NK-92 (cell line): Measurements from ENCODE around the gene KNOP1.

Source experiments
- DNase-seq: peaks from one replicate; lab custom pipeline; 2025; ENCODE audit not compliant: unreplicated experiment; lab: John Stamatoyannopoulos, UW

Gene KNOP1

DNA sequence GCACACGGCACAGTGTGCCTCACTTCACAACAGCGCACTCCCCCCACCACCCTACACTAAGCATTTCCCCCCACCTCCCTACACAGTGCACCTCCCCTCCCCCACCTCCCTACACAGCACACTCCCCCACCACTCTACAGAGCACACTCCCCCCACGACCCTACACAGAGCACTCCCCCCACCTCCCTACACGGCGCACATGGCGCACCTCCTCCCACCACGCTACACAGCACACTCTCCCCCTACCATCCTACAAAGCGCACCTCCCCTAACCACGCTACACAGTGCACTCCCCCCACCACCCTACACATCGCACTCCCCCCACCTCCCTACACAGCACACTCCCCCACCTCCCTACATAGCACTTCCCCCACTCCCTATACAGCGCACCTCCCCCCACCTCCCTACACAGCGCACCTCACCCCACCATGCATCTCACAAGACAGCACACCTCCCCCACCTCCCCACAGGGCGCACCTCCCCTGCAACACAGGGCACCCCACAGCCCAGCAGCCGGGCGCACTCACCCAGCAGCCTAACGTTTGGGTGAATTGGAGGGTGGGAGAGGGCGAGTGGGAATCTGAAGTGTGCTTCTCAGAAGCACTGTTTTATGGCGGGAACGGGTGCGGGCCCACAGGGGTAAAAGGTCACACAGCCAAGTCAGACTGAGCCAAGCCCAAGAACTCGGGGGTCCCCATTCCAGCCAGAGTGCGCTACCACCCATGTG, 10.3 kb downstream of the KNOP1 start:
- DNase-seq = no peak

DNA sequence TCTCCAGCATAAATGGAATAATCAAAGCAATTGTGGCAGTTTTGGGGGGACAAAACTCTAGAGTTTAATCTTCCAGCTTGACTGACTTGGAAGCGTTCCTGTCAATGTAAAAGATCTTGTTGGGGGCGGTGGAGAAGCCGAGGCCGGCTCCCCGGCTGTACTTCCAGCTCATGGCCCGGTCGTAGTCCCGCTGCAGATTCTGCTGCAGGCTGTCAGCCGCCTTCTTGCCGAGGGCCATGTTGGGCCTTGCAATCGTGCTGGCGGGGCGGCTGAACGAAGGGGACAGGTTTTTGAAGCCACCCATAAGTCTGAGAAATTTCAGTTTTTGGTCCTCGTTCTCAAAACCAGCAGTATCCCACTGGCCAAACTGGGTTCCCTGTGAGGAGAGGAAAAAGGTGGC, 11.2 kb downstream of the KNOP1 start:
- DNase-seq = no peak

DNA sequence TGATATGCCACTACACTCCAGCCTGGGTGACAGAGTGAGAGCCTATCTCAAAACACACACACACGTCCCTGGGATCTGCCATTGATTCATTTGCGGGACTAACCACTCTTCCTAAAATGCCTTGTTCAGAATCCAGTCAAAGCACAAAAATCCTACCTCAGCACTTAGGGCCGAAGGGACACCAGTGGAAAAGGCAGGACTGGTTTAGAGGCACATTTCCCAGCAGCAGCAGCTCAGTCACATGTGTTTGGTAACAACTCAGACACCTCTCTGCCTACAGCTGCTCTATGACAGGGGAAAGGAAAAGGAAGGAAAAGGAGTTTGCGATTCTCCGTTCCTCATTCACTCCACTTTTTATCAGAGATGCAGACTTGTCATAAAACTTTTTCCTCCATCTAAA, 12.2 kb downstream of the KNOP1 start:
- no peak for DNase-seq

DNA sequence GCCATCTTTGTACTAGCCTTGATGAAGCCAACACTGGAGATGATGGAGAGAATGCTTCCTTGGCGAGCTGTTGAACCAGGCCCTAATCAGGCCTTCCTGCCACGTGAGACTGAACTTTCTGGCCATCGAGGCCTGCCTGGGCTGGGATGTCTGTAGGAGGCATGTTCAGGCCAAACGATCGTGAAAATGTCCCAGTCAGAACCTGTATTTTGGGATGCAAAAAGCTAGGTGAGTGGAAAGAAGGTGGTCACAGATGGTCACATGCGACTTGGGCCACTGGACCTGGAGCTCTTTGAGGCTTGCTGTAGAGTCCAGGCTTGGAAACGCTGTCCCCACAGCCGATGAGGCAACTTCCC, 12.9 kb downstream of the KNOP1 start:
- no peak for DNase-seq

DNA sequence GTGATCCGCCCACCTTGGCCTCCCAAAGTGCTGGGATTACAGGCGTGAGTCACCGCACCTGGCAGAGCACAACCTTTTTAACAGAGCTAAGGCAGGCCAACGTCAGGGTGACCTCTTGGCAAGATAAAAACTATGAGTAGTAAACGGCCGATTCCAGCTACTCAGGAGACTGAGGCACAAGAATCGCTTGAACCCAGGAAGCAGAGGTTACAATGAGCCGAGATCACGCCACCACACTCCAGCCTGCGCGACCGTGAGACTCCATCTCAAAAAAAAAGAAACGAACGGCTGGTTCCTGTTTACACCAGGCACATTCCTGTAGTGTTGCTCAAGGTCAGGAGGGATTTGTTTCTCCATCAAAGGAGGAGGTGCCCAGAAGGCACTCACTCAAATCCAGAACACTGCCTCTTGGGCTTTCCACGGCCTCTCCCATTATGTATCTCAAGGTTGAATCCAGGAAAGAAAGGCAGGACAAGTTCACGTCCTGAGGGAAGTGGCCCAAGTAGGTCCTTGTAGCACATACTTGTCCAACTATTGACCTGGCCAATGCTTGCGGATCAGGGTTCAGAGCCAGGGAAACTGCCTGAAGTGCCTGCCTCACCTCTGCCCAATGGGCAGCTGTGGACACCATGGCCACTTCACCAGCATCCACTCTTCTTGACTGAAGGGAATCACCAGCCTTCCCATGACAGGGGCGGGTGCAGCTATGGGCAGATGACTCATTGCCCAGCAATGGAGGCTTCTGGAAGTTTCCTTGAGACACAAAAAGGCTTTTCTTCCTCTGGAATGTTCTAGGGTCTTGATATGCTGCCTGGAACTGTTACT, 13.5 kb downstream of the KNOP1 start:
- DNase-seq = no peak

DNA sequence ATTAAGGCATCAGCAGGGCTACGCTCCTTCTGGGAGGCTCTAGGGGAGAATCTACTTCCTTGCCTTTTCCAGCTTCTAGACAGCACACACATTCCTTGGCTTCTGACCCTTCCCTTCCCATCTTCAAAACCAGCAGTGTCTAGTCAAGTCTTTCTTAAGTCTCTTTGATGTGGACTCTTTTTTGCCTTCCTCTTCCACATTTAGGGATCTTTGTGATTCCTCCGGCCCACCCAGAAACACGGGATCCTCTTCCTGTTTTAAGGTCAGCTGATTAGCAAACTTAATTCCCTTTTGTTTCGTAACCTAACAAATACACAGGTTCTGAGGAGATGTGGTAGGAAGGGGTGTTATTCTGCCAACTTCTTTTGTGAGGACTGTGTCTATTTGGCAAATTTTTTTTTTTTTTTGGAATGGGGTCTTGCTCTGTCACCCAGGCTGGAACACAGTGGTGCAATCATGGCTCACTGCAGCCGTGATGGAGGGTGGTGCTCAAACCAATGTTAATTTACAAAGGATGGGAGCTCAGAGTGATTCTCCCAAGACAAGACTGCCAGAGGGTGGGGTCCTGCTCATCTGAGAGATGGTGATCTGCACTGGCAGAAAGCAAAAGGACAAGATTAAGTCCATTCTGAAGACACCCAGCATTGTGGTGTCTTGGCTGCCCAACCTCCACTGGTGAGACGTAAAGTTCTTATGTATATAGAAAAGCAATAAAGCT, 14.7 kb downstream of the KNOP1 start:
- DNase-seq = no peak

DNA sequence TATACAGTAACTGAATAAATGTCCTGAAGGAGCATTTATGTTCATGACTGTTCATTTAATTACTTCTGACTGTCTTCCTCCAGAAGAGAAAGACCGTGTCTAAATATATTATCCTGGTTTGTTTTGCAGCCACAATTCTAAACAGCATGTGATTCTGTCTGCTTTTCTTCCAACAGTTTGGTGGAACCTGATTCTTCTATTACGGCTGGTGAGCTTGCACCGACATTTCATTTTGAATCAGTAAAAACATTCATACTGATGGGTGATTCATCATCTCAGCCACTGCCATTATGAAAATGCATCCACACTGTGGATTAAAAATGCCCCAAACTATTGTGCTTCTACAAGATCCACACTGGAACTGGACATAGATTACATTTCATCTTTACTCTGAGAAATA, 16.9 kb downstream of the KNOP1 start:
- no peak for DNase-seq

DNA sequence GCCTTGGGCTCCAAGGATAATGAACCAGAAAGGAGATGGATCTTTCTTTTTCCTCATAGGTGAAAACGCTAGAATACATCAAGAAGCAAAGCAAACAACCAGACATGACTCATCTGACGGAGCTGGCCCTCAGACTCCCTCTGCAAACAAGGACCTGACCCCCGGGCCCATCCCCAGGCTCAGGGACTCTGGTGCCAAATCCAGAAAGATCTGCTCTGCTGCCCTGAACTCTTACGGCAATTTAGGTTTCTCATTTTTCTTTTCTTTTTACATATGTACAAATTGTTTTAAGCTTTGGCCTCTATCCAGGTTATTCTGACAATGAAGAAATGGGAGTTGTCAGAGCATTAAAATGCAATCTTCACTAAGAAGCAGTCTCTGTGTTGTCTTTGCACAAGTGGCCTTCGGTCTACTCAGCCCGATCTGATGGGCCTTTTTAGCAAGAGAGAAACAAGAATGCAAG, 17.7 kb downstream of the KNOP1 start:
- DNase-seq = no peak

DNA sequence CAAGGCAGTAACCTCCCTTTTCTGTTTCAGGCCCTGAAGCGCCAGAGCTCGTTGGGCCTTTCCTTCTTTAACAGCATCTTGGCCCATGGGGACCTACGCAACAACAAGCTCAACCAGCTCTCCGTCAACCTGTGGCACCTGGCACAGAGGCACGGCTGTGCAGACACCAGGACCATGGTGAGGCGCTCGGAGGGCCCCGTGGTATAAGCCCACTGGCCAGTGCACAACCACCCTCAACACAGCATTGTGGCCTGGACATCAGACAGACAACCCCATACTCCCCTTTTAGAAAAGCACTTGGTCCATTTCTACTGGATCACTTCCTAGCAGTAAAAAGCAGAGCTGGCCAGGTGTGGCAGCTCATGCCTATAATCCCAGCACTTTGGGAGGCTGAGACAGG, 18.6 kb downstream of the KNOP1 start:
- DNase-seq = no peak

DNA sequence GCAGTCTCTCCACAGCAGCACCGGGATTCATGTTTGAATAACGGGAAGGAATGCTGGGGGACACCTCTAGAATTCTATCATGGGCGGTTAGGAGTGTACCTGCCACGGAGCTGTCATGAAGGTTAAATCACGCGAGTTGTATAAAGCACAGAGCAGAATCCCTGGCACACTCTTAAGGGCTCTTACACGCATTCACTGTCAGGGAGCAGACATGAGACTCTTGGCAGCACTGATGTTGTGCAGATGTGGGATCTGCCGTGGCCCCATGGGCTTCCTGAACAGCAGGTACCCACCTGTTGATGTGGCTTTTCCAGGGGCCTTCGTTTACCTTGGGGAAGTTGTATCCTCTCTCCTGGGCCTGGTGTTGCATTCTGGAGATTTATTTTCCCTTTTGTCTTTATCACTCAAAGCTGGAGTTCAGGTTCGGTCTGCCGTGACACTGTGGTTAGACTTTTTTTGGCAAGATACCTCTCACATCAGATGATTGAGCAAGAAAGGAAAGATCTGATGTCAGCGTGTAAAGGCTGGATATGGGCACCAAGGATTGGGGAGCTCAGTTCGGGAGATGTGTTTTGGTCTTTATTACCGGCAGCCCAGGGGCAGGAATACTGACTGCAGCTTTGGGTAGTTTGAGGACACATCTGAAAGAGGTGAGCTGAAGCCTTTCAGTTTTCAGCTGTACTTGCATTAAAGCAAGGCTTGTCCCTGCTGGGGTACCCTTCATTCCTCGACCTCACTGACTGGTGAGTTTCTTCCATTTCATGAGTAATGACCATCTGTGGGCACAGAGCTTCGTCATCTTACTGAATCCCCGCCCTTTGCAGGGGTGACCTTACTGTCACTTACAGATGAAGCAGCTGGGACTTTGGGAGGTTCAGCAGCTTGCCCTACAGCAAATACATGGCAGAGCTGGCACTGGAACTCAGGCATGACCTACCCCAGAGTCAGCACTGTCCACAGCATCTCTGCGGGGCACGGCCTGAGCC, 19.3 kb downstream of the KNOP1 start:
- DNase-seq = no peak

DNA sequence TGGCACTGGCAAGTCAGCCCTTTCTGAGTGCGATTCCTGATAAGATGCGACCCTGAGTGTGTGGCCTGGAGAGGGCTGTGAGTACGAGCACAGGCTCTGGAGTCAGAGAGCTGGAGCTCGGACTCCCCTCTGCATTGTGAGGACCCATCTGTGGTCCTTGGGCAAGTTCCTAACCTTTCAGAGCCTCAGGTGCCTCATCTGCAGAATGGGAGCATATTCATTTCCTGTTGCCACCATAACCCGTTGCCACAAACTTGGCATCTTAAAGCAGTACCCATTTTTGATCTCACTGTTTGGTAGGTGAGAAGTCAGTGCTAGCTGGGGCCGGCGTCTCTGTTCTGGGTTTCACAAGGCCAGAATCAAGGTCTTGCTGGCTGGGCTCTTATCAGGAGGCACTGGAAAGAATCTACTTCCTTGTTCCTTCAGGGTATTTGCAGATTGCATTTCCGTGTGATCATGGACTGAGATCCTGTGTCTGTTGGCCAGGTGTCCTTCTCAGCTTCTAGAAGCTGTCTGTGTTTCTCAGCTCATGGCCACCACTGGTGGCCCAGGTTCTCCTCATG, 20.2 kb downstream of the KNOP1 start:
- DNase-seq = no peak

DNA sequence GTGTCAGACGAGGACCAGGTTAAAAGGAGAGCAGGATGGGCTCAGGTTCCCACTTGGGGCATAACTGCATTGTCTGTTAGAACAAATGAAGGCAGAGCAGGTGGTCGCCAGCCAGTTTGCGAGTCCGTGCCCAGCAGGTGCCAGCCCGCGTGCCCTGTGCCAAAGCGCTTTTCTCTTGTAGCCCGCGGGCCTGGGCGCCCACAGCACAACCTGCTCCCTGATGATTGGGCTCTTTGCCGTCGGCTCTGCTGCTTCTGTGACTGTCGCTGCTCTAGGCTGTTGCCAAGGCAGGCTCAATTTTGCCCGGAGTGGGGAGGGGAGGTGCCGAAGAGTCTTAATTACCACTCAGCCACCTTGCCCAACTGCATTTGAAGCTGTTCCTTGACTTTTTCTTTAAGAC, 21.1 kb downstream of the KNOP1 start:
- no peak for DNase-seq

DNA sequence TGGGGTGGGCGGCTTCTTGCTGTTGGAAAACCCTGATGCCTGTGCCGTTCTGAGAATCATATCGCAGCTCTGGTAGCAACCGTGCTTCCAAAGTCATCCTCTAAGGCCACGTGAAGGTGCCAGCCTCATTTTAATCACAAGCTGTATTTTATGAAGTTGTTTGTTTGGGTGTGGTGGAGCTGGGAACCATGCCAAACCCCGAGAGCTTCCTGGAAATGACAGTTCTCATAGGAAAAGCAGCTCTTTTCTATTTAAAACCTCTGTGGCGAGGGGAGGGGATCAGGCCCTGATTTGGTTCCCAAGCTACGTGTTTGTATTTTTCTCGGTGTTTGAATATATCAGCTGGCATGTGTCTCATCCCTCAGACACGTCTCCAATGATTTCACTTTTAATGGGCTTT, 21.7 kb downstream of the KNOP1 start:
- no peak for DNase-seq

DNA sequence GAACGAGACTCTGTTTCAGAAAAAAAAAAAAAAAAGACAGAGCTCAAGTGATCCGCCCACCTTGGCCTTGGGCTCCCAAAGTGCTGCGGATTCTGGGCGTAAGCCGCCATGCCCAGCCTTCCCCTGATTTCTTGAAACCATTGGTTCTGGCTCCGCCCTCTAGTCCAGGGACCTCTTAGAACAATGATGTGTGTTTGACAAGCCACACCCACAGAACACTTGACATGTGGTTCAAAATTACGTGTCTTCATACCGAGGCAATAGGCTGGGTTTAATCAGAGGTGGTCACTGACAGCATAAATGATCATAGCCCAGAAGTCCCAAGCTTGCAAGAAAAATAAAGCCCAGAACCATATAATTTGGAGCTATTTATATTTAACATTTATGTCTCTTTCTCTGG, 23.0 kb downstream of the KNOP1 start:
- DNase-seq = no peak

DNA sequence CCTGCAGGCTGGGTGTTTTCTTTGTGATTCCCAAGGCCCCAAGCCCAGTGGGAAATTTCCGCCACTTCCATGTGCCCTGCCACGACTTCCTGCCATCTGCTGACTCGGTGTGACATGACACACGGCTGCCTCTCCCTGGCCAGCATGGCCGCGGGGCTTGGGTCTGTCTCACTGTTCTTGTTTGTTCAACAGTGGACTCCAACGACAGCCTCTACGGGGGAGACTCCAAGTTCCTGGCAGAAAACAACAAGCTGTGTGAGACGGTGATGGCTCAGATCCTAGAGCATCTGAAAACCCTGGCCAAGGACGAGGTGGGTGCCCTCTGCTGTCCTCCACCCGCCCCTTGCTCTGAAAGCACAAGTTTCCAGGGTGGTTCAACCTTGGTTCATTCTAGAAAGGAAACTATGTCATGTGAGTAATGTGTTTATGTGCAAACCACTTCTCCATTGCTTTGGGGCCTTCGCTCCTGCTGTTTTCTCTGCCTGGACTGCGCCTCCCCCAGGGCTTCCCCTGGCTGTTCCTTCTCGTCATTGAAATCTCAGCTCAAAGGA, 26.8 kb downstream of the KNOP1 start:
- no peak for DNase-seq

DNA sequence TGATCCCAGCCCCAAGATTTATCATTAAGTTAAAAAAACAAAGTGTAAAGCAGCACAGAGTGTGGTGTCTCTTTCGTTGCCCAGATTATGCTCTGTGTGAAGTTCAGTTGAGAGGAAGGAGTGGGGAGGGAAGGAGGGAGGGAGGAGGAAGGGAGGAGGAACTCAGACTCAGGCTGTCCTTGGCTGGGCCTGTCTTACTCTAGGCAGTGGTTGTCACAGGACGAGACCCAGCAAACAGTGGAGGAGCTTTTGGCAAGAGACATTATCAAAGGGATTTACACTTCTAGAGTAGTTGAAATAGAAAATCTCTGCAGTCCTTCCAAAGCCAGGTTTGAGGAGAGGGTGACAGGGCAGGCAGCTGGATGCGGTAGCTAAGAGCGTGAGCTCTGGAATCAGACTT, 27.8 kb downstream of the KNOP1 start:
- no peak for DNase-seq

DNA sequence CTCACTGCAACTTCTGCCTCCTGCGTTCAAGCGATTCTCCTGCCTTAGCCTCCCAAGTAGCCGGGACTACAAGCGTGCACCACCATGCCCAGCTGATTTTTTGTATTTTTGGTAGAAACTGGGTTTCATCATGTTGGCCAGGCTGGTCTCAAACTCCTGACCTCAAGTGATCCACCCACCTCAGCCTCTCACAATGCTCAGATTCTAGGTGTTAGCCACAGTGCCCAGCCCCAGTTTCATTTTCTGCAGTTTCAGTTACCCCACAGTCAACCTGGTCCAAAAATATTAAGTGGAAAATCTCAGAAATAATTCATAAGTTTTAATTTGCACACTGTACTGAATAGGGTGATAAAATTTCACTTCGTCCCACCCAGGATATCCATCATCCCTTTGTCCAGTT, 28.7 kb downstream of the KNOP1 start:
- DNase-seq = no peak

DNA sequence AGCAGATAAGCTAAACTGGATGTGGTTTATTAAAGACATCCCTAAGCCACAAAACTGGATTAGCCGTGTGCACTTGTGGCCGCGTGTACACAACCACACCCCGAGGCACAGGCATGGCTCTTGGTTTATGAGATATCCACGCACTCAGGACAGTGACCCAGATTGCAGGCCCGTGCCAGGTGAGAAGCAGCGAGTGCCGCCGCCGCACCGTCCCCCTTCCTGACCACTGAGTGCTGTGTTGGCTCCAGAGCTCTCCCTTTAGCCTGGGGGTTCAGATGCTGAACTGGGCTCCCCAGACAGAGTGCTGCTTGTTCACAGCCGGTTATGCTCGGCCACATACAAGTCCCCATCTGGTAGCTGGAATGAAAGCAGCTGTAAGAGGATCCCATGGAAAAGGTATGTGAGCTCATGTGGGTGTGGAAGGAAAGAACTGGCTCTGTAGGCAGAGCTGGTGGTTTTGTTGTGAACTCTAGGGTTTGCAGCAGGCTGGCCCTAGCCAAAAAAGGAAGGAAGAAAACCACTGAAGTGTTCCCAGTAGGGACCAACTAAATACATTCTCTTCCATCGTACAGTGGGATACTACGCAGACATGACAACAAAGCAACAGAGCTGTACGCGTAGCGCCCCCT, 29.5 kb downstream of the KNOP1 start:
- no peak for DNase-seq

DNA sequence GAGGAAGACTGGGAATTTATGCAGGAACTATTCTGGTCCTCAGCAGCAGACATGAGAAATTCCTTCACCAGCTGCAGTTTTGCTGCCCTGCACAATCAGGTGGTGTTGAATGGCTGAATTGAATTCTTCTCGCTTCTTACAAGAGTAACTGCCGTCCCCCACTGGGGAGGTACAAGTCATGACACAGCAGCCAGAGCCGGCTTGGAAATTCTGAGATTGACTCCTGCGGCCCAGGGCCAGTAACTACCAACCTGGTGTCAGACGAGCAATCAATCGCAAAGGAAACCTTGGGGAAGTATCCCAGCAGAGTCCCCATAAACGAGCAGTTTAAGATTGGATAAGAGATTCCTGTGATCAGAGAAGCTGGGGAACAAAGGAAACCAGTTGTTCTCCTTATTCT, 30.7 kb downstream of the KNOP1 start:
- no peak for DNase-seq

DNA sequence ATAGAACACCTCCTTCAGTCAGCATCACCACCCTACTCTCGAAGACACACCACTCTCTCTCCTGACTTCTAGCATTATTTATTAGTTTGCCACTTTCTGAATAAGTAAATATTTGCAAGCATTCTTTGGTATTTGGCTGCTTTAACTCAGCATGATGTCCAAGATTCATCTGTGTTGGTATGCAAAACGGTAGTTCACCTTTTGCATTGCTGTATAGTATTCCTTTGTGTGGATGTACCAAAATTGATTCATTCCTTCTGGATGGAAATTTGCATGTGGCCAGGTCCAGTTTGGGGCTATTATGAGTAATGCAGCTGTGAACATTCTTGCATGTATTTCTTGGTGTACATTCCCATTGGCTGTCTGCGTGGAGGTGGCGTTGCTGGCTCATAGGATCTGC, 32.9 kb downstream of the KNOP1 start:
- no peak for DNase-seq
